ENCODE measurements around the gene PDE4D.

PDE4D gene

DNA sequence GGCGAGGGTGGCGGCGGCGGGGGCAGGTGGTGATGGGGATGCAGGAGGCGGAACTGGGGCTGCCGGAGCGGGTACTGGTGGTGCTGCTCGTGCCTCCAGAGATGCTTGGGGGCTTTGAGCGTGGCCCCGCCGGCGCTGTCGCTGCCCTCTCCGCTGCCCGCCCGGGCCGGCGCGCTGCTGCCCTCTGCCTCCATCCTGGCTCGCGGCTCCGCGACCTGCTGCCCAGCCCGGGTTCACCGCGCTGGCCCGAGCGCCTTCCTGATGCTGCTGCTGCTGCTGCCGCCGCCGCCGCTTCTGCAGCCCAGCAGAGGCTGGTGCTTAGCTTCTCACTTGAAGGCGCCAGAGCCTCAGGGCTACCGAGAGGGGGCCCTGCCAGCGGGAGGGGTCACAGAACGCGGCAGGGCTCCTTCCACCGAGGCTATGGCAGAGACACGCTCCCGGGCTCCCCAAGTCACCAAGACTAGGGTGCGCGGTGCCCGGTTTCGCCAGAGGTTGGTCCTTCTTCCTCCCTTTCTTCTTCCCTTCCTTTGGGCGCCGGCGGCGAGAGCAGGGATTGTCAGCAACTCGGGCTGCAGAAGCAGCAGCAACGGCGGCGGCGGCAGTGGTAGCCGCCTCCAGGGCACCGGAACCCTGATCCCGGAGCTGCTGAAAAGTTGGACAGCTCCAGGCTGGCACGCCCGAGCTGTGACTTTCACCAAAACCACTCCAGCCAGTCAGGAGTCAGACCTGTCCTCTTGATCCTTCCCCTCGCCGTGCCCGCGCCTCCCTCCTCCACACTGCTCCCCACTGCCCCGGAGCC is at the start of gene PDE4D:
TSS of gene PDE4D (minus strand) at position 298 of the 799 bp plus-strand sequence.
- no peak for DNase-seq

DNA sequence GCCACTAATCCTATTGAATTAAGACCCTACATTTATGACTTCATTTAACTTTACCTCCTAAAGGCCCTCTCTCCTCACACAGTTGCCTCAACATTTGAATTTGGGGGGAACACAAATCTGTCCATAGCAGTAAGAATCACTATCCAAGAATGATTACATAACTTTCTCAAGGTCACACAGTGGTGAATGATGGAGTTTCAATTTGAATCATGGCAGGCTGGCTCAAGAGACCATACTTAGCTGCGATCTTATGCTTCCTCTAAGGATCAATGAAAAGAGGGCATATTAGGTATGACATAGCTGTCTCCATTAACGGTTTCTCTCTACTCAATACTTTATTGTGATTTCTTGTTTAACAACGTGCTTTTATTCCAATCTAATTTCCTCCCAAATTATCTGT is 44.1 kb upstream of the PDE4D start:
- DNase-seq: no peak

DNA sequence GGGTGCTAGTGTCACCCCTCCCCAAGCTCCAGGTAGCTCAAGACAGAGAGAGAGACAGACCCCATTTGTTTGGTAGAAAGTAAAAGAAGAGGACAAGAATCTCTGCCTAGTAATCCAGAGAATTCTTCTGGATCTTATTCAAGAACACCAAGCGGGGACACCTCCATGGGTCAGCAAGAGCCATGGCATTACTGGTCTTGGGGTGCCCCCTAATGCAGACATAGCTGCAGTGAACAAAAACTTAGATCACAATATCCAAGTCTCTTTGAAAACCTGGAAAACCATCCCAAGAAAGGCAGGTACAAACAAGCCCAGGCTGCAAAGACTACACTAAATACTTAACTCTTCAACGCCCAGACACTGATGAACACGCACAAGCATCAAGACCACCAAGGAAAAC is 29.9 kb upstream of the PDE4D start:
- no peak for DNase-seq

DNA sequence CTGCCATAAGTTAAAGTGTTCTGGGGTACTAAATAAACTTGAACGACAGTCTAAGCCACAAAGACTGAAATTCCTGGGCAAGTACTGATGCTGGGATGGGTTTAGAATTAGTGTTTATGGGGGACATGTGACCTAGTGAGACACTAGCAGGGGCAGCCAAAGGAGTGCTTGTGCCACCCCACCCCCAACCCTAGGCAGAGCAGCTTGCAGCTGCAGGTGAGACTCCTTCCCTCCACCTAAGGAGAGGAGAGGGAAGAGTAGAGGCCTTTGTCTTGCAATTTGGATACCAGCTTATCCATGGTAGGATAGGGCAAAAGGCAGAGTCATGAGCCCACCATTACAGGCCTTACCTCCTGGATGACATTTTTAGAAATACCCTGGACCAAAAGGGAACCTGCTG is 28.7 kb upstream of the PDE4D start:
- DNase-seq: no peak

DNA sequence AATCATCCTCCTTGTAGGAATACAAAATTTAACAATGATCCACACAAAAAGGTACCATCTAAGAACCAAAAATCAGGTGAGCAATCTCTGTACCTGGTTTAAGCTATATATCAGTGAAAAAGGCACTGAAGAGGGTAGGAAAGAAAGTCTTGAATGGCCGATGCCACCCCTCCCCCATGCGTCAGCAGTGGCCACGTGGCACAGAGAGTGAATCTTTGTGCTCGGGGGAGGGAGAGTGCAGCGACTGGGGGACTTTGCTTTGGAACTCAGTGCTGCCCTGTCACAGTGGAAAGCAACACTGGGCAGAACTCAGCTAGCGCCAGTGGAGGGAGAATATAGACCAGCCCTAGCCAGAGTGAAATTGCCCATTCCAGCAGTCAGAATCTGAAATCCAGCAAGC is 28.3 kb upstream of the PDE4D start:
- DNase-seq: no peak

DNA sequence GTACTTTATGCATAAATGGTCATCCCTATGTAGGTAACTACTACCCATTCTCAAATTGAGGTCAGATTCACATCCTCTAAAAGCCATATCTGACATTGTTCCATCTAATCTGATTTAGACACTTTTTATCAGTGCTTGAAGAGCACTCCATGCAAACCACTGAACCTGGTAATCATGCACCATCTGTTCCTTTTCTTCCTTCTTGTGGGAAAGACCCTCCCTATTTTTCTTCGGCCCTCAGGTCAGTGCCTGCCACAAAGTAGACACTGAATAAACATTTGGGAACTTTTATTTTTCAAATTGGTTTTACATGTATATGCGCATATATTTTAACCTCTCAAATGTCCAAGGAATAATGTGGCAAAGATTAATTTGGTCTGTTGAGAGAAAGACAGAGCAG is 26.0 kb upstream of the PDE4D start:
- DNase-seq: no peak

DNA sequence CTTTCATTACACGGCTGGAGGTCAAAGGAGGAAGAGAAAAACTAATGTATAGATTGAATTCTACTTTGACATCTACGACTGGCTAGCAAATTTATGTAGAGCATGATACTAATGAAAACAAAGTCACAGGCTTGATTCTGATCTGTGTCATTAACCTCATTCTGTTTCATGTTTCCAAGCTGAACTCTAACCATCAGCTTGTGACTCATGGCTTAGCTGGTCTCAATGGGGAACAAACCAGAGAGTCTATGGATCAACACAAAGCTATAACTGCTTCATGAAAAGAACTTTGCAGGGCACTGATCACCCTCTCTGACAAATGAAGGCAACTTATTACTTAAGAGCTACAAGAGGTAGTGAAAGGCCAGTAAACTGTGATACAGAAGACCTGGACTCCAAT is 23.6 kb upstream of the PDE4D start:
- no peak for DNase-seq

DNA sequence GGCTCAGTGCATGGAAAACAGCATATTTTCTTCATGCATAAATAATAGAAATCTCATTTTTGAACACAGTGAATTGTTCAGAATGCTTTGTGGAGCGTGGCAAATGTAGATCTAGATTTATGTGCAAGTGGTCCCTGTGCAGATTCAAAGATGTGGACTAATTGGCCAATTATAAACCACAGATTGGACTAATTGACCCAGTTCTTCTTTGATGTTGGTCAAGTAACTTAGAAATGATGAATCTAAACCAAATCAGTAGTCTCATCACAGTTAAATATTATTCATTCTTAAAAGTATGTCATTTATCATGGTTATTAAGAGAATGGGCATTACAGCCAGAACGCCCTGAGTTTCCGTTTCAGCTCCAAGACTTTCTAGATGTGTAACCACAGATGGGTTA is 11.7 kb upstream of the PDE4D start:
- DNase-seq: no peak

DNA sequence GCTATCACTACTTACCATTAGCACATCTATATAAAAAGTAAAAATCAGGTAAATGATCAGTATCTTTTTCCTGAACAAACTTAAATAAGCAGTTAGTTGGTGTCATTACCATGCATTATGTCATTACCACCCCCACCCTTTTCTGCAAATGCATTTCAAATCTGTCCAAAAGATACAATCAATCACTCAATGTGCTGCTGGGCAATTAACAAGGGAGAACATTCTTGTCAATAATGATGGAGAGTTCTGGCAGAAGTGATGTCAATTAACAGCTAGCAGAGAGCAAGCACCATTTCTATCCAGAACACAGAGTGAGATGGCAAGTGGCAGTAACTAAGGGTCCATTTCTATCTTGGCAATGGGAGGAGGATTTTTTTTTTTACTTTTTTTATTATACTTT is 3.5 kb upstream of the PDE4D start:
- DNase-seq: no peak

DNA sequence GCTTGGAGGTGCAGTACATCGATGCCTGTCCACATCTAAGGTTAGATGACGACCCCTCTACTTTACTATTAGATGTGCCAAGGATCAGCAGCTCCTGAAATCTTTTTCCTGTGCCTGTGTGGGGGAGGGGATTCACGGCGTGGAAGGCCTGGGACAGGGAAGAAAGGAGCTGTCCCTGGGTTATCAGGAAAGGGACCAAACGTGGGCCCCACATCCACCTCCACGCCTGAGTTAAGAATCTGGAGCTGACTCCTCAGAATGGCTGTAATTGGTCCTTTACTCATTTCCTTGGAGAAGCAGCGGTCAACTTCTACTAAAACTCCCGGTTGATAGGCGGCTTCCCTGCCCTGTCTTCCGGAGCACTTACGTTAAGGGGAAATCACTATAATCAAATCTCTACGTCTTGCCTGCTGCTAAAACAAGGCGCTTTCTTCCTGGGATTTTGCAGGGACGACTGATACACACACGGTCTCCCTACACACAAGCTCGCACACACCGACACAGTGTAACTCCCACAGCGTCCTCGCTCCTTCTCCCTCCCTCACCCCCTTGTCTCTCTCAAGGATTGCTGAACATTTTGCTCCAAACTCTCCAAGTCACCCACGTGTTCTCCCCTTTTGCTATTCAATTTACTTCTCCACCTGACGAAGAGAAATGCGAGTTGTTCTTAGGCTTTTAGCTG is 1.4 kb downstream of the PDE4D start:
- DNase-seq: no peak

DNA sequence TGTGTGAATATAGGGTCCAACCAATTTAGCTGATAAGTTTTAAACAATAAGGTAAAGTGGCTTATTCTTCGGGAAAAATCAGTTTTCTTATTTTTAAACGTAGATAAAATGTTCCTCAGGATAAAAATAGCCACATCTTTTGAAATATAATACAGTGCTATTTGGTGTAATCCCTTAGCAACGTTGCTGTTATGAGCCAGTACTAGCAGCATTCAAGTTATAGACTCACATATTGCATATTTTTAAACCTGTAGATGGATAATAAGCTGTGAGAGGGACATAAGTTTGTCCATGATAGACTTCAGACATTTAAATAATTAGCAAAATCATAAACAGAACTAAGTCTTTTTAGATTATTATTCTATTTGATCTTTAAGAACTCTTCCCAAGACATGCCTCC is 6.3 kb downstream of the PDE4D start:
- no peak for DNase-seq

DNA sequence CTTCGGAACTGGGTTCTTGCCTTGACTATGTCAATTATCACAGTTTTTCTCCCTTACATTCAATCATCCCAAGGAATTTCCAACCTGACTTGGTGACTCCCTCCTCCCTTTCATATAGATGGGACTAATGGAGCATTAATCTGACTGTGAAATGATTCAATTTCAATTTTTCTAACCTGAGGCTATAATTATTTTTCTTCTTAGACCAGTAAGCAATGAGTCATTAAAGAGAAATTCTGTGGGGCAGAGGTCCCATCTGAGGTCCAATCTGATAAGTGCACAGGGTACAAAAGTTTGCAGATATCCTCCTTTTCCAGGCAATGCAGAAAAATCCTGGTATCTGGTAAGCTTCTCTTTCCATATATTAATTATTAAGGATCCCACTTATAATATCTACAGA is 18.9 kb downstream of the PDE4D start:
- no peak for DNase-seq

DNA sequence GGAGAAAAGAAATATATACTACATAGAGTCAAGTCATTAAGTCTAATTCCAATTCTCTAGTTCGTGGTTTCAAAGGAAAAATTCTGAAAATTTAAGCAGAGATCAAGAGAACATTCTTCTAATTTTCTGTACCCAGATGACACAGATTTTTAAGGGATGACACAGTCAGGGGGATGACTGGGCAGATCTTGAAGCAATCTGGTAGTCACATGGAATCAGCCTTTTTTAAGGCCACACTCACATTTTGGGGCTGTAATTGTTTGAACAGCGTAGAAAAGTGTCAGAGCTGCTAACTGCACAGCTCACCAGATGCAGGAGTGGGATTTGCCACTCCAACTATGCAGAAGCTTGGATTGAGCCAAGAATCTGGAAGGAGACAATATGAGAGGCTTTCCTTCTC is 20.4 kb downstream of the PDE4D start:
- DNase-seq: no peak

DNA sequence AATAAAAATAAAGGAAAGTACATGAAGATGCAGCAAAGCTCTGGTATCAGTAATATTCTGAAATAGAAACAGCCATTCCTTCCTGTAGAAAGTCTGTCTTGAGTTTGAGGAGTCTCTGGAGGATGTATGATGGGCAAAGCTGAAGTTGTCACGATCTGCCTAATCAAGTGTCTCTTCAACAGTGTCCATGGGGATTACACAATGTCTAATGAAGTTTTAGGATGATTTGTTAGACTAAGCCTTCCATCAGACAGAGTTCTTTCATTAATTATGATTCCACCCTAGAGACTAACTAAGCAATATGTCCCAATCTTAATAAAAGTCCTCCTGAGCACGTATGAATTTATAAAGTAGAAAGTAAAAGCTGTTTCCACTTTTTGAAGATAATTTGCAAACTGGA is 26.9 kb downstream of the PDE4D start:
- no peak for DNase-seq

DNA sequence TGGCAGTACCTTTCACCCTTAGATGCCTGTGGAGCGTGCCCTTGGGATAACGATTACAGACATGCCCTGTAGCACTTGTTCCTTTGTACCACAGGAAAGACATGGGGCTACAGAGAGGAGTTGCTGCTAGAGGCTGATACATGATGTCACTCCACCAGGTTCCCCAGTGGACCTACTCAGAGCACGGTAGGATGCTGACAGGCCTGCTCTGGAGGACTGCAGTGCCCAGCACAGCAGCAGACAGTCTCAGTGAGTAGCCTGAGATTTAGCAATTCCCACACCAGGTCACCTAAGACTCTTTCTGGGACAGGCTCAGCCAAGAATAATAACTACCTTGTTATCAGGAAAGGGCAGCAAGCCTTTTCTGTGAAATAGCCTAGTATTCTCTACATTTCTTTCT is 28.8 kb downstream of the PDE4D start:
- no peak for DNase-seq

DNA sequence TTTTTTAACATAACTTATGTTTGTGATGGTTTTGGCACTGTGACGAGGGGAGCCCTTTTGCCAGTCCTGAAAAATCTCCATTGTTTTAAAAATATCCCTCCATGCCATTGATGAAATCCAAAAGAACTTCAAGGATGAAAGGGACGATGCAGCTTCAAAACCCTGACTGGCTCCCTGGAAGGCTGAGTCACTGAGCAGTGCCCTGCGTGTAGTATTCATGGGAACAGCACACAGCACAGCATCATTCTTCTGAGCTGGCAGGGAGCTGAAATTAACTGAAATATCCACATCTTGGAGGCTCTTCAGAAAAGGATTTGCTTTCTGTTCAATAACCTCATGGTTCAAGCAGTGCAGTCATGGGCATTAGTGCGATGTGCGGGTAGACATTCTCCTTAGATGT is 29.7 kb downstream of the PDE4D start:
- no peak for DNase-seq

DNA sequence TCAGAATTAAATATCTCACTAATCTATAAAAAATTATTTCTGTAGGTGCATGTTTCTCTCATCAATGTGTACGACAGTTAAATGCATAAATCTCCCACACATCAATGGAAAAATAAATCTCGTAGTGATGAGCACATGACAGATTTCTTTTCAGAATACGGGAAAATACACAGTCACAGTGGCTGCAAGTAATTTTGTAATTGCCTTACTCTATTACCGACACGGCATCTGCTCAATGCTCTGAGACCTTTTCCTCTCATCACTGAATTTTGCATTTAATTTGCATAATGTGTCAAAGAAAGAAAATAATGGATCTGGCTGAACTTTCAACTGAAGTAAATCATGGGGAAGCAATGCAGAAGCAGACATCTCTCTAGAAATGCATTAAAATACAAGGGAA is 37.2 kb downstream of the PDE4D start:
- no peak for DNase-seq

DNA sequence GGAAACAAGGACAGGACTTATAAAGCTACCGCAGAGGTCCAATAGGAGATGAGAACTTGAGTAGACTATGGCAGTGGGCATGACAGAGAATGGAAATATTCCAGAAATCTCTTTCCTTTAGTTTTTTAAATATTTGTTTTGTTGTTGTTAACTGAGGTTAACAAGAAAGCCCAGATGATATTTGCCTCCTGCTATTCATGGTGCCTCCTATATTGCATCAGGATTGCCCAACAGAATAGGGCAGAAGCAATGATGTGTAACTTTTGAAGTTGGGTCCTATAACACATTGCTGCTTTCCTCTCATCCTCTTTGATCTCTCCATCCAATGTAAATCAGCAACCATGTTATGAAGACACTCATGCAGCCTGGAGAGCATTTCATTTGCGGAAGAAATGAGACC is 42.8 kb downstream of the PDE4D start:
- DNase-seq: no peak

DNA sequence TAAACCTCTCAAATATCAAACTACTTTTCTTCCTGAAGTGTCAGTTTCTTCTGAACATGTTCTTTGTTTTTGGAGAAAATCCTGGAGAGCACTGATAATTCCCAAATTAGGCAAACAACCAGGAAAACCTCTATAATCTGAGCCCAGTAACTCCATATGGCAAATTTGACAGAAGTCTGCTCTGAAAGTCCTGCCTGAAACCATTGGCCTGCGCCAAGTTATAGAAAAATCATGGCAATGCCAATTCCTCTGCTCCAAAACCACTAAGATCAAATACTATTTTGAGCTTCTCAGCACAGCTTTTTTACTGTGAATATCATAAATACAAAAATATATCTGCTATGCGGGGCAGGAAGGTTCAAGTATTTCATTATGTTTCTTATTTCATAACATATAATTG is 45.9 kb downstream of the PDE4D start:
- no peak for DNase-seq

DNA sequence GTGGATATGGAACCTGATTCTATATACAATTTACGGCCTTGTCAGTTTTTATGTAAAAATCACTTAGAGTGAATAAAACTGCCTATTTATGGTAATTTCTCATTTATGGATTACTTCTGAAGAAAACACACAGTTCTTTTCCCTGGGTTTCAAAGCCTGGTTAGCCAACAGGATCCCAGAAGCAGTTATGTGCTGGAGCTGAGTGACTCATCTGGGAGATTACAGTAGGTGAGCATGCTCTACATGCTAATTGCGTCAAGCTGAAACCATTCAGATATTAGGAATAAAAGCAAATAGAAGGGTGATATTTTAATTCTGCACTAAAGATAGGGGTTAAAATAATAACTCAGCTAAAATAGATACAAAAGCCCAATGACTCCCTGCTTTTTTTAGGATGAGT is 47.8 kb downstream of the PDE4D start:
- no peak for DNase-seq

DNA sequence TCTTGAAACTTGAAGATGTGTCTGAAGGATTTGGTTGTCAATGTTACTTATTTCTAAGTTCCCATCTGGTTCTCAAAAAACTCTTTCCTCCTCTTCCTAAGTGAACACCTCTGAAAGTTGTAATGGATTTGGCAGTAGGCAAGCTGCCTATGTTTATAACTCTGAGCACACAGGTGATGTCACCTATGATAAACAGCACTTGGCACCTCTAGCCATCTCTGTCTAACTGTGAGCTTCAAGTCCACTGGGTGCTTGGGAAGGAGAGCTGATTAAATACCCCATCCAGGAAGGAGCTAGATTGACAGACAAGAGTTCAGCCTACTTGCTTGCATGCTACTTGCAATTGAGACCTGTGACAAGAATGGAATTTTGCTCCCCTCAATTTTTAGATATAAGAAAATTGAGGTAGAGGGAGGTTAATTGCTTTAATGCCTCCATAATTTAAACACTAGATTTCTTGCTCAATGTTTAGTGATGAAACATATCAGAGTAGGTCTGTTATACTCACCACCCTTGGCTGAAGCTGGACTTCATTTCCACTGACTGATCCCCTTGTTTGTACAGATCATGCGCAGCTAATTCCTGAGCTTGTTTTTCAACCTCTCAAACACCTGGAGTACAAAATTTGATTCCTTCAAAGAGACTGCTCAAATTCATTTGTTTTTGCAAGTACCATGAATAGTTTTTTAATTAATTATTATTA is 49.9 kb downstream of the PDE4D start:
- no peak for DNase-seq

DNA sequence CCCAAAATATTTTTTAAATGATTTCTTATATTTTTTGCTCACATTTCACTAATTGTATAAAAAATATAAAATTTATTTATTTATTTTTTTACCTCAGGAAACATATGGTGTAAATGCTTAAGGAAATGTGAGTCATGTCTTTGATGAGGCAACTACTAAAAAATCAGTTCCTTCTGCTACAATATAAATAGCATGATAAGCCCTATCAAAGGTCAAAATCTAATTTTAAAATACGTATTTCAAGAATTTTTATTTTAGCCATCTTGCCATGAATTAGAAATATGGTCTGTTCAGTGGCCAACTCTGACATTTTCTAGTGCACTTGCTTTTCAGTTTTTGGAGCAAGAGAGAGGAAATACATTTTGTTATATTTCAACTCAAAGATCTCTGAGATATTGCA is 50.5 kb downstream of the PDE4D start:
- DNase-seq: no peak

DNA sequence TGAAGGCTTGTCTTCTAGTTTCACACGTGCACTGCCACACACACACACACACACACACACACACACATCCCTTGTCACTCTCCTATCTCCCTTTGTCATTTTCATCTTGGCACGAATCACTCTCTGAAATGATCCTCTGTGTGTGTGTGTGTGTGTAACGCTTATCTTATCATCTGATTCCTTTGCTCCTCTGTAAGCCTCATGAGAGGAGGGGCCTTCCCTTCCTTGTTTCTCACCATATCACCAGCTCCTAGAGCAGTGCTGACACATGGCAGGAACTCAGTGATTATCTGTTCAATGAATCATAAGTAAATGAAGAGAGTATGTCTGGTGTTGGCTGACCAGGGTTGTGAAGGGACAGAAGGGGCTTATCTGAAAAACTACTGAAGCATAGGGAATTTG is 53.3 kb downstream of the PDE4D start:
- DNase-seq: no peak

DNA sequence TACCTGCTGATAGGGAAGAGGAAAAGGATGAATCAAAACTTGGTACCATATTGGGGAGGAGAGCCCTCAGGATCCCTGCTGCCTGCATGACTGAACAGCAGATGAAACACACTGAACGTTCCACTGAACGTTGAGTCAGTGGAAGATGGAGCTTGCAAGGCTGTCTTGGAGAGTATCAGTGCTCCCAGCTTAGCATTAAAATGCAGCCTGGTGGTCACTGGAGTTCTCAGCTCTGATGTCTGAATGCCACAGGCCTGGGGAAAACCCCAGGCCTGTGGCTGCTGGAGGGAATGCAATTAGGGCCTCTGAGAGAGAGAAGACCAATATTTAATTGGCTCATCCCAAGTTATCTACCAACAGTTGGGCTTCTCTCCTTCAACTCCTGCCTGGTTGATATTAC is 54.5 kb downstream of the PDE4D start:
- no peak for DNase-seq

All from CD4-positive, alpha-beta T cell treated with Interleukin-4 for 4 hours (primary cell).